Jurkat, Clone E6-1 (cell line): ENCODE results near the gene RTN4RL2.

ENCODE experiments used
- DNase-seq: peaks from one replicate; pipeline ENCODE4 v3.0.0-alpha.2; 2011; ENCODE audit warnings: low read depth, low spot score
- H3K4me3 ChIP-seq: 2 replicates; pipeline ENCODE4 v1.5.1; 2011; ENCODE audit warnings: mild to moderate bottlenecking, low read length, control low read depth, moderate library complexity

Gene RTN4RL2

DNA sequence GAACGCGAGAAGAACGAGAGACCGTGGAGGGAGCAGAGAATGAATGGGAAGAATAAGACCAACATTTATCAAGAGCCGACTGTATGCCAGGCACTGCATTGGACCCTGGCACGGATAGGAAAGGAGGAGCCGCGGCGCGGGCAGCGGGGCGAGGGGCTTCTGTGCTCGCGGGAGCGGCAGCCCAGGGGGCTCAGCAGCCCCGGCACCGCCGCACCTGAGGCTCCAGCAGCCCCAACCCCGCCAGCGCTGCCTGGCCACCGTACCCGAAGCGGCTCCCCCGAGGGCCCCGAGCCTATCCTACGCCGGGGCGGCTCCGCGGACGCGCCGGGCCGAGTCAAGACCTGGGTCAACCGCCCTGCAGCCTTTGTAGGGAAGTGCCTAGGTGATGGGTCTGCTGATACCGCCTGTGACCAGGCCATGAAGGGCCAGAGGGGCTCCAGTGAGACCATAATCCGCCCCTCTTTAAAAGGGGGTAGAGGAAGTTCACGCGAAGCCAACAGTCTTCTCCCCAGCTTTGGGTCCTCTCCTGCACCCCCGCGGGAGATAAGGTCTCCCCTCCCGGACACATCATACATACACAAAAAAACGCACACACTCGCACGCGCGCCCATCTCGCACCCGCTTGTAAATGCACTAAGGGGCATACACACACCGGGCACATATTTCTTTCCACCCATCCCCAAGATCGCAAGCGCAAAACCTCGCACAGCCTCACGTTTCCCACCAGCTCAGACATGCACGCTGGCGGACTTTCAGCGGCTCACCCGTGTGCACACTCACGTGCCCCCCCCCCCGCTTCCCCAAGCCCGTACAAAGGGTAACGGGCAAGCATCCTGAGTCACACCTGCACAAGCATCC is 935 bp upstream of the RTN4RL2 start:
- DNase-seq: no peak
- peak overlapping the region; percentile 56 for H3K4me3 ChIP-seq

DNA sequence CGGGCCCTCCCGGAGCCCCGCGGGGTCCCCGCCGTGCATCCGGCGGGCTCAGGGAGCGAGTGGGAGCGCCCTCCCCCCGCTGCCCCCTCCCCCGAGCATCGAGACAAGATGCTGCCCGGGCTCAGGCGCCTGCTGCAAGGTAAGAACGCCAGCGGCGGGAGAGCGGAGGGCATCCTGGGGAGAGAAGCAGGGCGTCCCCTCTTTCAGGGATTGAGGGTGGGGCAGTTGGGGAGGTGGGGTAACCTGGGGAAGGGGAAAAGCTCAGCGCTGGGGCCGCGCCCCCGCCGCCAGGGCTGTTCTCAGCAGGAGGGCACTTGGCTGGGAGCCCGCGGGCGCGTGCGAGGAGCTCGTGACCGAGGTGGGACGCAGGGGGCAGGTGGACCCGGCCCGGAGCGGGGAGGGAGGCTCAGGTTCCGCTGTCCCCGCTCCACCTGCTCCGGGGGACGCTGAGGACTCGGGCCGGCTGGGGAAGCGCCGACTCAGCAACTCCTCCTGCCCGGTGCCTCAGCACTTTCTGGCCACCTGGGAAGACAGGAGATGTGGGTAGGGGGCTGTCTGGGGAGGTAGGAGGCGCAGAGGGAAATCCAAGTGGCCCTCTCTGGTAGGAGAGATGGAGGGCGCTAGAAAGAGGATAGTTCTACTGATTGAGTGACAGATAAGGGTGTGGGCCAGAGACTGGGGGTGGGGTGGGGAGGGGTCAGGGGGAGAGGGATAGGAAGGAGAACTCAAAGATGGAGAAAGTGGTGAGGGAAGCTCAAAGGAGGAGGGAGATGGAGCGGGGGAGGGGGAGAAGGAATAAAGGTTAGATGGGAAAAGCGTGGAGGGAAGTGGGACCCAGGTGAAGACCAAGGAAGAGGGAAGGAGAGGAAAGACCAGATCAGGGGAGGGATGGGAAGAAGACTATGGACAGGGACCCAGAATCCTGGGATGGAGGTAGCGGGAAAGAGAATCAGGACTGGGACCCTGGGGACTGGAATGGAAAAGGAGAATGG is 726 bp downstream of the RTN4RL2 start:
- H3K4me3 ChIP-seq: peak overlapping the region; percentile 56
- no peak for DNase-seq

DNA sequence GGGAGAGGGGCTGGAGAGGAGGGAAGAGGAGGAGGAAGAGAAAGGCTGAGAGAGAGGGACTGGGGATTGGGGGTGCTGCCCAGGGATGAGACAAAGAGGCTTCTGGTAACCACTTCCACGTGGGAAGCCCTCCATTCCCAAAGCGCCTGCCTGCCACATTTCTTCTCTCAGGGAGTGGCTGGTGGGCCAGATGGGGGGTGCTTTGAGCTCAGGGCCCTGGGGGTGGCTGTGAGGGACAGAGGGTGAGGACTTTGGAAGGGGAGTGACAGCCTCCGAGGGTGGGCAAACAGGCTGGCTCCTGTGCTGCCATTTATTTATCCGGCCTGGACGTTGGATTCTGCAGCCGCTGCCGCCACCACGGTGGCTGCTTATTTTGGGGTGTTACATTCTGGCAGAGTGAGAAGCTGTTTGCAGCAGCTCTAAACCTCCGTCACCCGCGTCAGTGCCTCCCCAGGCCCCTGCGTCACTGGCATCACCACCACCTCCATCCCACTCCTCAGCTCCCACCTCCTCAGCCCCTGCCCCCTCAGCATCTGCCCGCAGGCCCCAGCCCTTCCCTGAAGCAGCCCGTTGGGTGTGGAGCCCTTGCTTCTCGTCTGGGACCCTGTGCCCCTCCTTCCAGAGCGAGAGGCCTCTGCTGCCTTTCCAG is 1.6 kb downstream of the RTN4RL2 start:
- H3K4me3 ChIP-seq: no peak overlapping the region
- DNase-seq: no peak

DNA sequence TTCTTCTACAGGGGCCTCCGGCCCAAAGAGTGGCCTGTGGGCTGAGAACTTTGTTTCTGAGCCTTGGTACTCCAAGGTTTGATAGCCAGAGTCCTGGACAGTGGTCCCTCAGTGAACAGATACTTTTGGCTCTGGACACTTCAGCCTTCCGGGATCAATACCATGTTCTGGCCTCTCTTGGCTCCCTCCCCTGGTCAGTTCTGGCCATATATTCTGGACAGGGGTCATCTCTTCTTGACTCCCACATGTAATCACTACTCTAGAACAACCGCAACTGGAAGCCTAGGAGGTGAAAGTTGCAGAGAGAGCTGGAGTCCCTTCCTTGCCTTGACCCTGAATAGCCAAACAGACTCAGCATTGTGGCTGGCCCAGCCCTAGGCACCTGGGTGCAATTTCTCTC is 2.3 kb downstream of the RTN4RL2 start:
- DNase-seq: no peak
- no peak overlapping the region for H3K4me3 ChIP-seq

DNA sequence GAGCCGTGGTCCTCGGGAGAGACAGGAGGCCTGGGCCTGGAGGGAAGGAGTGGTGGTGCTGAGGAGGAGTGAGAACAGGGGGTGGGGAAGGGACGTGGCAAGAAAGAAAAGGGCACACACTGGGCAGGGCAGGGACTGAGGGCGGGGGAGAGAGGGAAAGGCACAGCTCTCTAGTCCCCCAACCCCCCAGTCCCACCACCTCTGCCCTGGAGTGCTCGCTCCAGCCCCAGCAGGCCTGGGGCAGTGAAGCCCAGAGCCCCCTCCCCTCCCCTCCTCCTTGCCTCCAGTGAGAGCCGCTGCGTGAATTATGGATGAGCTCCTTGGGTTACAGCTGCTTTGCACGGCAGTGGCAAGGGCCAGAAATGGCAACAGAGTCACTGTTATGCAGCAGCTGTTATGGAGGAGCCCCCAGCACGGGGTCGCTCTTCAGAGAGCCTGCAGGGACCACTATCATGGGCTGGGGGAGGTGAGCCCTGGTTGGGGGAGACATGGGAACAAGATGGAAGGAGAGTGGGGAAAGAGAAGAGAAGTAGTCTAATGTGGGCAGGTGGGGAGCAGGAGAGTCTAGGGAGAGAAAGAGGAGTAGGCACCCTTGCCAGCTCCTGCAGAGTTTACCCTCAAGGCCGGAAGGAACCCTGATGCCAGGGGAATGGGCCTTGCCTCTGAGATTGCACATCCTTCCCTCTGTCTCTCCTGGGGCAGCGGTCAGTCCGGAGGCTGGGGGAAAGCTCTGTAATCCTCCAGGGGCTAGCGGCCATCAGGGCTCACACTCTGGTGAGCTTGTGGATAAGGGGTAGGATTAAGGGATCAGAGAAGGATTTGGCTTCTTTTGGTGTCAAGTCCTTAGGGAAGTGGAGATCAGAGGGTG is 3.6 kb downstream of the RTN4RL2 start:
- no peak for DNase-seq
- no peak overlapping the region for H3K4me3 ChIP-seq

DNA sequence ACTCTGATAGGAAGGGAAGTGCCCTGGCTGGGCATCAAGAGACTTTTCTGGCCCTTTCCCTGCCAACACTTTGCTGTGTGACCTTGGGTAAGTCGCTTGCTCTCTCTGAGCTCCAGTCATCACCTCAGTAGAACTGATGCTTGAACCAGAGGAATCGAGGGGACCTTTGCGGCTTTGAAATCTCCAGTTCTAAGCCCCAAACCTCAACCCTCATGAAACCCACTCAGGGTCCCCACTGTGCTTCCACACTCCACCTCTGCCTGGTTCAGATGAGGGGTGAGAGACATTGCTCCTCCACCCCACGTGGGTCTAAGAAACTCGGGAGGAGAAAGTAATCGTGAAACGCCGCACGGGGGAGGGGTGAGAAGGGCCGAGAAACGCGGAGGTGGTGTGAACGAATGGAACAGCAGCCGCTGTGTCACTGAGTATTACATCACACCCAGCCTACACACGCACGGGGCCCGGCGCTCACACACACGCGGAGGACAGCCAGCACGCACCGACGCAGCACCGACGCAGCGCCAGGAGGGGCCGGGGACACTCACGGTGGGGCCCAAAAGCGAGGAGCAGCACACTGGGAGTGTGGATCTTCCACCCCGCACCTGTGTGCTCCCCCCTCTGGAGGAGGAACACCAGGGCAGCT is 4.3 kb downstream of the RTN4RL2 start:
- no peak overlapping the region for H3K4me3 ChIP-seq
- DNase-seq: no peak

DNA sequence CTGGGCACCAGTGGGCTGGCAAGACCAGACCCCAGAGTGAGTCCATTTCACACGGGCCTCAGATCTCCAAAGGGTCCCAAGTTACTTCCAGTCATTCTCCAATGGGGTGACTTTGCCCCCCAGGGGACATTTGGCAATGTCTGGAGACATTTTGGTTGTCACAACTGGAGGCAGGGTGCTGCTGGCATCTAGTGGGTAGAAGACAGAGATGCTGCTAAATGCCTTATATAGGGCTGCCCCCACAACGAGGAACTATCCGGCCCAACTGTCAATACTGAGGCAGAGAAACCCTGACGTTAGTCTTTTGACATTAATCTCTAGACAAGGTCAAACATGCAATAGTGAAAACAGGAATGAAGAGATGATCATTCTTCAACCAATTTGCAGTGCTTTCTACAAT is 6.4 kb downstream of the RTN4RL2 start:
- H3K4me3 ChIP-seq: no peak overlapping the region
- DNase-seq: no peak

DNA sequence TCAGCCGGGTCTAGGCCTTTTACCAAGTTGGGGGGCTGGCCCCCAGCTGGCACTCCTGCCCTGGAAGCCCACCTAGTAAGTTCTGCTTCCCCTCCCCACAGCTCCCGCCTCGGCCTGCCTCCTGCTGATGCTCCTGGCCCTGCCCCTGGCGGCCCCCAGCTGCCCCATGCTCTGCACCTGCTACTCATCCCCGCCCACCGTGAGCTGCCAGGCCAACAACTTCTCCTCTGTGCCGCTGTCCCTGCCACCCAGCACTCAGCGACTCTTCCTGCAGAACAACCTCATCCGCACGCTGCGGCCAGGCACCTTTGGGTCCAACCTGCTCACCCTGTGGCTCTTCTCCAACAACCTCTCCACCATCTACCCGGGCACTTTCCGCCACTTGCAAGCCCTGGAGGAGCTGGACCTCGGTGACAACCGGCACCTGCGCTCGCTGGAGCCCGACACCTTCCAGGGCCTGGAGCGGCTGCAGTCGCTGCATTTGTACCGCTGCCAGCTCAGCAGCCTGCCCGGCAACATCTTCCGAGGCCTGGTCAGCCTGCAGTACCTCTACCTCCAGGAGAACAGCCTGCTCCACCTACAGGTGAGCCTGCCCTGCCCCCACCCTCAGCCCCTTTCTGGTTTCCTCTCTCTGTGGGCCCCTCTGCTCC is 7.3 kb downstream of the RTN4RL2 start:
- no peak for DNase-seq
- H3K4me3 ChIP-seq: no peak overlapping the region

DNA sequence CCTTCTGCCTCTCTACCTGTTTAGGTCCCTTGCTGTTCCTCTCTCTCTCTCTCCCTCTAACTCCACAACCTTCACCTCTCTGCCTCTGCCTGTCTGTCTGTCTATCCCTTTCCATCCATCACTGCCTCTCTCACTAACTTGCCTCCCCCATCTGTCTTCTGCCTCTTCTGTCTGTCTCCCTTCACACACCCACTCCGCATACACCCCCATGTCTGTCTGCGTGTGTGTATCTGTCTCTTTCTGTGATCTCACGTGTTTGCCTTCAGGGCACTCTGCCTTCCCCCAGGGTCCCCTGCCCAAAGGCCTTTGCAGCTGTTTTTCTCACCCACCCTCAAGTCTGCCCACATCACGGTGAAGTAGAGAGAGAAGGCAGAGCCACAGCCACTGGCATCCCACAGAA is 7.9 kb downstream of the RTN4RL2 start:
- DNase-seq: no peak
- H3K4me3 ChIP-seq: no peak overlapping the region

DNA sequence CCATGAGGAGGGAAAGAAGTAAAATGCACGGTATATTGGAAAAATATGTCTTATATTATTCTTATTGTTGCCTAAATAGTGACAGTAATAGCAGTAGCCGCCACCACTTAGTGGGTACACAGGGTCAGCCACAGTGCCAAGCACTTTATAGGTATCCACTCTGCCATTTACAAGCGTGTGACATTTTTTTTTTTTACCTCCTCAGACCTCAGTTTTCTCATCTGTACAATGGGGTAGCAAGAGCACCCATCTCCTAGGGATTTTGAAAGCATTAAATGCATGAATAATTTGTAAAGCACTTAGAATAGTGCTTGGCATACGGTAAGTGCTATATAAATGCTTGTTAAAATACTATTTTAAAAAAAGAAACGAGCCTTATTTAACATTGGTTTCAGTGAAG is 8.9 kb downstream of the RTN4RL2 start:
- H3K4me3 ChIP-seq: no peak overlapping the region
- no peak for DNase-seq

DNA sequence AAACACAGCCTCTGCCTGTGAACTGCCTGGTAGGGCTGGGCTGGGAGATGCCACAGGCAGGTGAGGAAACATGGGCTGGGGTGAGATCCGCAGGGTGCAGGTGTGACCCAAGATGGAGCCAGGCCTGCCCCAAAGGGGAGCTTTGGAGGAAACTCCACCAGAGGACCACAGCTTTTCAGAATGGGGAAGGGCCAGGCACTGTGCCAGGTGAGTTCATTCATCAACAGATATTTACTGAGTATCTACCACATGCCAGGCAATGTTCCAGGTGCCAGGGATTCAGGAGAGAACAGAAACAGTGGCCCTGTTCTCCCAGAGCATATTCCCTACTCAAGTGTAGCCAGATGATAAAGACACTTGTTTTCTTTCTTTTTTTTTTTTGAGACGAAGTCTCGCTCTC is 11.2 kb downstream of the RTN4RL2 start:
- no peak for DNase-seq

DNA sequence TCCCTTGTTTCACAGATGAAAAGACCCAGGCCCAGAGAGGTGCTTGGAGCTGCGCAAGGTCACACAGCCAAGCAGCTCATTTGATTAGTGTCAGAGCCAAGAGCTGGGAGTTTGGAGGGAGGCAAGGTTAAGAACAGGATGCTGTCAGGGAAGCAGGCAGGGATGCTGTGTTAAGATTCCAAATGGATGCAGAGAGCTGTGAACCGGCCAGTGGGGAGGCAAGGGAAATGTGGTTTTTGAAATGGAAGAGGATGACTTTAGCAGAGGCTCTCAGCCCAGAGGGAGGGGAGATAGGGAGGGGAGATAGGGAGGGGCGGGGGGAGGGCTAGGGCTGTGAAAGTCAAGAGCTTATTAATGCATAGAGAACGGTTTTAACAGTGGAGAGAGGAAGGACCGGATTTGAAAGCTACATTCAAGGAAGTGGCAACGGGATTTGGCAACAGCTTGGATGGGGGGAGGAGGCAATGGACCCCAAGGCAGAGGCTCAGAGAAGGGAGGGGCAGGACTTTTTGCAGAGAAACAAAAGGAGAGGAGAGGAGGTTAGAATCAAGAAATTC is 13.0 kb downstream of the RTN4RL2 start:
- H3K4me3 ChIP-seq: no peak overlapping the region
- no peak for DNase-seq

More for the DNA sequence above, 11.2 kb downstream of the RTN4RL2 start:
- H3K4me3 ChIP-seq: no peak overlapping the region

DNA sequence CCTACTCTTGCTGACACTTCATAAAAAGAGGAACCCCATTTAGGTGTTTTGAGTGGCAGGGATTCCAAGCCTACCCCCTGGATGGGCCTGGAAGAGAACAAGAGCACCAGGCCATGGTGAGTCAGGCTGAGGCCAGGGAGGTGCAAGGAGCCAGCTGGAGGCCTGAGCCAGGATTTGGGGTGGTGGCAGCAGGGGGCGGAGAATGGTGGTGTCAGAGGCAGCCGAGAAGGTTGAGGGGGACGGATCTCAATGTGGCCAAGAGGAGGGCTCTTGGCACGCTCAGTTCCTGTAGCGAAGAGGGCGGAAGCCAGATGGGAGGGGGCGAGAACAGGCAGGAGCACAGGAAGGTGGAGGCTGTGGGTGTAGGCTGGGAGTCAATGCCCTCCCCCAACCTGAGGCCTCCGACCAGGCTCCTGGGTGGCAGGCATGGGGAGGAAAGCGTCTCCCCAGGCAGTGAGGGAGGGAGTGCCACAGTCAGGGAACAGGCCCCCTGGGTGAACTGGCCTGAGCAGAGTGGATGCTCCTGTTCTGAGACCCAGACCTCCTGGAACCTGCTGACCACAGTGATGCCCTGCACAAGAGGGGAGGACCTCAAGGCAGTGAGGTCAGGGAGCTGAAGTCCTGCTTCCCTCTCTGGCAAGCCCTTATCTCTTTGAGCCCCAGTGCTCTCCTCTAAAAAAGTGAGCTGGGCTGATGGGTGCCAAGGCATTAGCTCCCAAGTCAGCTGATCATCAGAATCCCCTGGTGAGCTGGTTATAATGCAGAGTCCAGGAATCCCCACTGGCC is 13.9 kb downstream of the RTN4RL2 start:
- H3K4me3 ChIP-seq: no peak overlapping the region
- DNase-seq: peak; percentile 41

DNA sequence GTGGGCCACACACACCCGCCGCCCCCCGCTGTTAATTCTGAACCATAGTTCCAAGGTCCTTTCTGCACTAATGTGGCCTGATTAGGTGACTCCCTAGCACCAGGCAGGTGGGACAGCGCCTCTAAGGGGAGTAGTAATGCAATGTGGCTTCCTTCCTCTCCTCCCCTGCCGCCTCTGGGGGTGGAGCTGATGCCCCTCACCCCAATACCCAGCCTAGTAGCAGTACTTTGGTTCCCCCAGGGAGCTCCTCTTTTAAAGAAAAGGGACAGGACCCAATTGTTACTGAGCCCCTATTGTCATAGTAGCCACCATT is 14.4 kb downstream of the RTN4RL2 start:
- DNase-seq: no peak

DNA sequence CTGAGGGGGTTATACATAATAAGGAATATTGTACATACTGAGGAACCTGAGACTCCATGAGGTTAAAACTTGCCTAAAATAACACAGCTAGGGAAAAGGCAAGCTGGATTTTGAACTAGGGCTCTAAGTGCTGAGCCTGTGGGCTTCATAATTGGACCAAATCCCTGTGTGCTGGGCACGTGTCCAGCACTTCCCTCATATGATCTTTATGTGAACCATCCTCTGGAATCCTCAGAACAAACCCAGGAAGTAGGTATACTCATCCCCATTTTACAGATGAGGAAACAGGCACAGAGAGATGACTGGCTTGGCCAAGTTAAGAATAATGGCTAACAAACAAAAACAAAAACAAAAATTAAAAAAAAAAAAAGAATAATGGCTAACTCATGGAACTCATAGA is 14.9 kb downstream of the RTN4RL2 start:
- H3K4me3 ChIP-seq: no peak overlapping the region

More for the DNA sequence above, 14.4 kb downstream of the RTN4RL2 start:
- H3K4me3 ChIP-seq: no peak overlapping the region

DNA sequence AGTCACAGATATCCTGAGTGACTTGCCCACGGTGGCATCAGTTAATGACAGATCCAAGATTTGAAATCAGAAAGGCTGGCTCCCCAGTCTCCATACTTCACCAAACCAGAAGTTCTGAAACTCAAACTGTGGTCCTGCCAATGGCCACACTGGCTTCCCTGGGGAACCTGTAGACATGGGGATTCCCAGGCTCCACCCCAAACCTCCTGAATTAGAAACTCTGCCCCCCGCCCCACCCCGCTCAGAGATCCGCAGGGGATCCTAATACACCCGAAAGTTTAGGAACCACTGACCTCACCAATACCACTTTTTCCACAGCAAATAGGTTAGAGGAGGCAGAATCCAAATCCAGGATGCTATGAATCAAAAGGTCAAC is 15.3 kb downstream of the RTN4RL2 start:
- no peak overlapping the region for H3K4me3 ChIP-seq
- DNase-seq: no peak

More for the DNA sequence above, 14.9 kb downstream of the RTN4RL2 start:
- DNase-seq: no peak
